HEK293 (cell line): Measurements from ENCODE around the gene SMCR8.

Experiments
- ELK4 ChIP-seq: IDR thresholded peaks from 2 replicates; pipeline ENCODE4 v1.6.1; 2011; ENCODE audit warnings: mild to moderate bottlenecking, low read depth, low read length, borderline replicate concordance
- GLI4 ChIP-seq: fragments of 450-650 bp; formaldehyde crosslinking; IDR thresholded peaks from 2 replicates; pipeline ENCODE4 v1.5.1; 2016; ENCODE audit warnings: missing biosample characterization, missing genetic modification characterization
- ZBTB11 ChIP-seq: fragments of 450-650 bp; formaldehyde crosslinking; conservative IDR thresholded peaks from 2 replicates; pipeline ENCODE4 v1.5.1; 2016; ENCODE audit warnings: low read depth, missing biosample characterization, missing genetic modification characterization
- ZBTB17 ChIP-seq: fragments of 450-650 bp; formaldehyde crosslinking; IDR thresholded peaks from 2 replicates; pipeline ENCODE4 v1.5.1; 2016; ENCODE audit warnings: missing biosample characterization, missing genetic modification characterization
- ZFHX2 ChIP-seq: fragments of 450-650 bp; formaldehyde crosslinking; conservative IDR thresholded peaks from 2 replicates; pipeline ENCODE4 v1.5.1; 2016; ENCODE audit warnings: missing biosample characterization, missing genetic modification characterization
- ZIC2 ChIP-seq: fragments of 450-650 bp; formaldehyde crosslinking; IDR thresholded peaks from 2 replicates; pipeline ENCODE4 v1.5.1; 2016; ENCODE audit warnings: missing biosample characterization, missing genetic modification characterization
- ZNF146 ChIP-seq: fragments of 450-650 bp; formaldehyde crosslinking; IDR thresholded peaks from 2 replicates; pipeline ENCODE4 v1.5.1; 2016; ENCODE audit warnings: missing biosample characterization, missing genetic modification characterization
- ZNF148 ChIP-seq: fragments of 450-650 bp; formaldehyde crosslinking; IDR thresholded peaks from 2 replicates; pipeline ENCODE4 v1.5.0; 2017; ENCODE audit warnings: missing biosample characterization, missing genetic modification characterization, borderline replicate concordance
- ZNF214 ChIP-seq: fragments of 450-650 bp; formaldehyde crosslinking; IDR thresholded peaks from 2 replicates; pipeline ENCODE4 v1.5.1; 2017; ENCODE audit warnings: missing biosample characterization, mild to moderate bottlenecking, missing genetic modification characterization, borderline replicate concordance
- ZNF335 ChIP-seq: fragments of 450-650 bp; formaldehyde crosslinking; conservative IDR thresholded peaks from 2 replicates; pipeline ENCODE4 v1.5.1; 2016; ENCODE audit warnings: missing biosample characterization, missing genetic modification characterization
- ZNF350 ChIP-seq: fragments of 450-650 bp; formaldehyde crosslinking; IDR thresholded peaks from 2 replicates; pipeline ENCODE4 v1.5.0; 2017; ENCODE audit warnings: missing biosample characterization, mild to moderate bottlenecking, missing genetic modification characterization
- ZNF394 ChIP-seq: fragments of 450-650 bp; formaldehyde crosslinking; IDR thresholded peaks from 2 replicates; pipeline ENCODE4 v1.5.1; 2016; ENCODE audit warnings: missing biosample characterization, missing genetic modification characterization, mild to moderate bottlenecking, moderate library complexity, borderline replicate concordance
- ZNF423 ChIP-seq: fragments of 450-650 bp; formaldehyde crosslinking; IDR thresholded peaks from 2 replicates; pipeline ENCODE4 v1.5.1; 2016; ENCODE audit warnings: missing biosample characterization, missing genetic modification characterization
- ZNF664 ChIP-seq: fragments of 450-650 bp; formaldehyde crosslinking; IDR thresholded peaks from 2 replicates; pipeline ENCODE4 v1.5.1; 2016; ENCODE audit warnings: missing biosample characterization, missing genetic modification characterization
- ZNF701 ChIP-seq: fragments of 450-650 bp; formaldehyde crosslinking; IDR thresholded peaks from 2 replicates; pipeline ENCODE4 v1.5.1; 2016; ENCODE audit warnings: missing biosample characterization, missing genetic modification characterization
- ZSCAN16 ChIP-seq: fragments of 450-650 bp; formaldehyde crosslinking; IDR thresholded peaks from 2 replicates; pipeline ENCODE4 v1.5.1; 2016; ENCODE audit warnings: missing biosample characterization, missing genetic modification characterization
- ZXDB ChIP-seq: fragments of 450-650 bp; formaldehyde crosslinking; IDR thresholded peaks from 2 replicates; pipeline ENCODE4 v1.5.1; 2016; ENCODE audit warnings: missing biosample characterization, missing genetic modification characterization
- TF ChIP-seq, protein P1 (sequence below): fragments of 450-650 bp; formaldehyde crosslinking; IDR thresholded peaks from 2 replicates; pipeline ENCODE4 v1.5.1; 2016; ENCODE audit warnings: missing biosample characterization, missing genetic modification characterization
- TF ChIP-seq, protein P2 (sequence below): fragments of 450-650 bp; formaldehyde crosslinking; optimal IDR thresholded peaks from 2 replicates; pipeline ENCODE3; 2016; ENCODE audit warnings: missing biosample characterization, mild to moderate bottlenecking, missing genetic modification characterization
- TF ChIP-seq, protein P3 (sequence below): fragments of 450-650 bp; formaldehyde crosslinking; IDR thresholded peaks from 2 replicates; pipeline ENCODE4 v1.5.1; 2016; ENCODE audit warnings: missing biosample characterization, missing genetic modification characterization, low read depth
- TF ChIP-seq, protein P4 (sequence below): fragments of 450-650 bp; formaldehyde crosslinking; conservative IDR thresholded peaks from 2 replicates; pipeline ENCODE4 v1.5.1; 2016; ENCODE audit warnings: low read depth, missing biosample characterization, missing genetic modification characterization

SMCR8 gene

DNA sequence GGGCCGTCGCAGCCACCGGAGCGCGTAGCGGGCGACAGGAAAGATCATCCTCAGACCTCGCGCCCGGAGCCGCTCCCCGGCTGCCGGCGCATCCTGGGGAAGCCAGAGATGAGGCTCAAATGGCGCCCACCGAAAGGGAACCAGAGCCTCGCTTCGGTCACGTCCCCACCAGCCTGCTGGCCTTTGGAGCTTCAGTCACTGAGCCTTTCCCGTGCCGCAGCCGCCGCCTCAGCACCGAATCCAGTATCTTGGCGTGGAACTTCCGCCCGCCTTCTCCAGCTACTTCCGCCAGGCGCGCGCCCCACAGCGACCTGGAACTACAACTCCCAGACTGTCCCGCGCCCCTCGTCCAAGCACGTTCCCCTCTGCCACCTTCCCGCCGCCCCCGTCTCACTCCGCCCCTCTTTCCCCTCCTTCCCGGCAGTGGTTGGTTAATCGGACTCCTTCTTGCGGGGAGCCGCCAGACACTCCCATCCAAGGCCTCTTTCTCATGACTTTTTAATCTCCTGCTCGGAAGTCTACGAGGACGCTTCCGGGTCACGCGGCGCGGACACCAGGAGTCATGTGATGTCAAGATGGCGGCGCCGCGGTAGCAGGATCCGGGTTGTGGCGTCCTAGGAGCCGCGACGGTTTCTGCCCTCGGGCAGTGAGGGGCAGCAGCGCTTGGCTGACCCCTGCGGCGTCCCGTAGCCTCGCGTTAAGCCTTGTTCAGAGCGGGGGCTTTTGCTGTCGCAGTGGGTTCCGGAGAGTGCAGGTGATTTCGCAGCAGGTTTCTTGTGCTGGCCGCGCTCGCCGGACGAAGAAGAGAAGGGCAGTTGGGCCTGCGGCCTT, at the start of gene SMCR8, which contains the start of gene TOP3A (continued):
- TF ChIP-seq ZSCAN16 (tag by site-specific recombination) (peak; percentile 16; the same call in 1 of the 2 replicates), ZNF423 (tag by site-specific recombination) (no peak), ZNF394 (tag by site-specific recombination) (0 out of 2 replicates have a peak, but pooled peaks have one; percentile 33), ZNF214 (tag by site-specific recombination) (no peak), ZNF146 (no peak; the same call in 1 of the 2 replicates), ZNF701 (tag by site-specific recombination) (no peak), ZNF350 (tag by site-specific recombination) (no peak), GLI4 (0 out of 2 replicates have a peak, but pooled peaks have one; percentile 85), ZNF664 (no peak), ELK4 (peak; percentile 53; the same call in 1 of the 2 replicates), ZIC2 (tag by site-specific recombination) (peak; percentile 40; the same call in 1 of the 2 replicates), ZNF148 (no peak), ZNF335 (peak; percentile 85), ZFHX2 (peak; percentile 74), ZXDB (peak; percentile 83), ZBTB11 (tag by site-specific recombination) (peak; percentile 96), ZBTB17 (peak; percentile 99)
- TF ChIP-seq, protein P1, sequence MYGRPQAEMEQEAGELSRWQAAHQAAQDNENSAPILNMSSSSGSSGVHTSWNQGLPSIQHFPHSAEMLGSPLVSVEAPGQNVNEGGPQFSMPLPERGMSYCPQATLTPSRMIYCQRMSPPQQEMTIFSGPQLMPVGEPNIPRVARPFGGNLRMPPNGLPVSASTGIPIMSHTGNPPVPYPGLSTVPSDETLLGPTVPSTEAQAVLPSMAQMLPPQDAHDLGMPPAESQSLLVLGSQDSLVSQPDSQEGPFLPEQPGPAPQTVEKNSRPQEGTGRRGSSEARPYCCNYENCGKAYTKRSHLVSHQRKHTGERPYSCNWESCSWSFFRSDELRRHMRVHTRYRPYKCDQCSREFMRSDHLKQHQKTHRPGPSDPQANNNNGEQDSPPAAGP (tag by site-specific recombination) = peak; percentile 60
- TF ChIP-seq, protein P2, sequence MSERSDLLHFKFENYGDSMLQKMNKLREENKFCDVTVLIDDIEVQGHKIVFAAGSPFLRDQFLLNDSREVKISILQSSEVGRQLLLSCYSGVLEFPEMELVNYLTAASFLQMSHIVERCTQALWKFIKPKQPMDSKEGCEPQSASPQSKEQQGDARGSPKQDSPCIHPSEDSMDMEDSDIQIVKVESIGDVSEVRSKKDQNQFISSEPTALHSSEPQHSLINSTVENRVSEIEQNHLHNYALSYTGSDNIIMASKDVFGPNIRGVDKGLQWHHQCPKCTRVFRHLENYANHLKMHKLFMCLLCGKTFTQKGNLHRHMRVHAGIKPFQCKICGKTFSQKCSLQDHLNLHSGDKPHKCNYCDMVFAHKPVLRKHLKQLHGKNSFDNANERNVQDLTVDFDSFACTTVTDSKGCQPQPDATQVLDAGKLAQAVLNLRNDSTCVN (tag by site-specific recombination) = peak; percentile 100
- TF ChIP-seq, protein P3, sequence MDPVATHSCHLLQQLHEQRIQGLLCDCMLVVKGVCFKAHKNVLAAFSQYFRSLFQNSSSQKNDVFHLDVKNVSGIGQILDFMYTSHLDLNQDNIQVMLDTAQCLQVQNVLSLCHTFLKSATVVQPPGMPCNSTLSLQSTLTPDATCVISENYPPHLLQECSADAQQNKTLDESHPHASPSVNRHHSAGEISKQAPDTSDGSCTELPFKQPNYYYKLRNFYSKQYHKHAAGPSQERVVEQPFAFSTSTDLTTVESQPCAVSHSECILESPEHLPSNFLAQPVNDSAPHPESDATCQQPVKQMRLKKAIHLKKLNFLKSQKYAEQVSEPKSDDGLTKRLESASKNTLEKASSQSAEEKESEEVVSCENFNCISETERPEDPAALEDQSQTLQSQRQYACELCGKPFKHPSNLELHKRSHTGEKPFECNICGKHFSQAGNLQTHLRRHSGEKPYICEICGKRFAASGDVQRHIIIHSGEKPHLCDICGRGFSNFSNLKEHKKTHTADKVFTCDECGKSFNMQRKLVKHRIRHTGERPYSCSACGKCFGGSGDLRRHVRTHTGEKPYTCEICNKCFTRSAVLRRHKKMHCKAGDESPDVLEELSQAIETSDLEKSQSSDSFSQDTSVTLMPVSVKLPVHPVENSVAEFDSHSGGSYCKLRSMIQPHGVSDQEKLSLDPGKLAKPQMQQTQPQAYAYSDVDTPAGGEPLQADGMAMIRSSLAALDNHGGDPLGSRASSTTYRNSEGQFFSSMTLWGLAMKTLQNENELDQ (tag by site-specific recombination) = no peak
- TF ChIP-seq, protein P4, sequence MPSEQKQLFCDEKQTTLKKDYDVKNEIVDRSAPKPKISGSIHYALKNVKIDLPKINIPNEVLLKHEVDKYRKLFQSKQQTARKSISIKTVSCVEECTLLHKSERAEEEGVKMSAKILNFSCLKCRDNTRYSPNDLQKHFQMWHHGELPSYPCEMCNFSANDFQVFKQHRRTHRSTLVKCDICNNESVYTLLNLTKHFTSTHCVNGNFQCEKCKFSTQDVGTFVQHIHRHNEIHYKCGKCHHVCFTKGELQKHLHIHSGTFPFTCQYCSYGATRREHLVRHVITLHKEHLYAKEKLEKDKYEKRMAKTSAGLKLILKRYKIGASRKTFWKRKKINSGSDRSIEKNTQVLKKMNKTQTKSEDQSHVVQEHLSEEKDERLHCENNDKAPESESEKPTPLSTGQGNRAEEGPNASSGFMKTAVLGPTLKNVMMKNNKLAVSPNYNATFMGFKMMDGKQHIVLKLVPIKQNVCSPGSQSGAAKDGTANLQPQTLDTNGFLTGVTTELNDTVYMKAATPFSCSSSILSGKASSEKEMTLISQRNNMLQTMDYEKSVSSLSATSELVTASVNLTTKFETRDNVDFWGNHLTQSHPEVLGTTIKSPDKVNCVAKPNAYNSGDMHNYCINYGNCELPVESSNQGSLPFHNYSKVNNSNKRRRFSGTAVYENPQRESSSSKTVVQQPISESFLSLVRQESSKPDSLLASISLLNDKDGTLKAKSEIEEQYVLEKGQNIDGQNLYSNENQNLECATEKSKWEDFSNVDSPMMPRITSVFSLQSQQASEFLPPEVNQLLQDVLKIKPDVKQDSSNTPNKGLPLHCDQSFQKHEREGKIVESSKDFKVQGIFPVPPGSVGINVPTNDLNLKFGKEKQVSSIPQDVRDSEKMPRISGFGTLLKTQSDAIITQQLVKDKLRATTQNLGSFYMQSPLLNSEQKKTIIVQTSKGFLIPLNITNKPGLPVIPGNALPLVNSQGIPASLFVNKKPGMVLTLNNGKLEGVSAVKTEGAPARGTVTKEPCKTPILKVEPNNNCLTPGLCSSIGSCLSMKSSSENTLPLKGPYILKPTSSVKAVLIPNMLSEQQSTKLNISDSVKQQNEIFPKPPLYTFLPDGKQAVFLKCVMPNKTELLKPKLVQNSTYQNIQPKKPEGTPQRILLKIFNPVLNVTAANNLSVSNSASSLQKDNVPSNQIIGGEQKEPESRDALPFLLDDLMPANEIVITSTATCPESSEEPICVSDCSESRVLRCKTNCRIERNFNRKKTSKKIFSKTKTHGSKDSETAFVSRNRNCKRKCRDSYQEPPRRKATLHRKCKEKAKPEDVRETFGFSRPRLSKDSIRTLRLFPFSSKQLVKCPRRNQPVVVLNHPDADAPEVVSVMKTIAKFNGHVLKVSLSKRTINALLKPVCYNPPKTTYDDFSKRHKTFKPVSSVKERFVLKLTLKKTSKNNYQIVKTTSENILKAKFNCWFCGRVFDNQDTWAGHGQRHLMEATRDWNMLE (tag by site-specific recombination) = peak; percentile 92
